GM12873 (cell line): ENCODE results near the gene FAM114A1.

Experiments
- CTCF ChIP-seq: IDR thresholded peaks from 2 replicates; pipeline ENCODE4 v1.5.1; 2012; ENCODE audit warnings: low read depth, mild to moderate bottlenecking, moderate library complexity, low read length, control low read depth; ENCODE audit not compliant: insufficient read depth; ENCODE audit errors: missing control alignments

The FAM114A1 gene

GRCh38 chr4:38985410-38986100 lies 117.9 kb downstream of the FAM114A1 start:
- no peak for TF ChIP-seq CTCF

- no peak for TF ChIP-seq CTCF
Observed at GRCh38 chr4:38987491-38987890, 119.9 kb downstream of the FAM114A1 start.

GRCh38 chr4:38989487-38989886 lies 121.9 kb downstream of the FAM114A1 start:
- no peak for TF ChIP-seq CTCF

GRCh38 chr4:38990241-38990640 lies 122.6 kb downstream of the FAM114A1 start:
- no peak for TF ChIP-seq CTCF

GRCh38 chr4:38993683-38994082 lies 126.1 kb downstream of the FAM114A1 start:
- peak; percentile 10 for TF ChIP-seq CTCF

- TF ChIP-seq CTCF, result no peak
Observed at GRCh38 chr4:38994135-38994534, 126.5 kb downstream of the FAM114A1 start.
